ENCODE data around the gene STARD7.

GRCh38 chr2:96158554-96158940 lies 50.1 kb downstream of the STARD7 start:
- TF ChIP-seq, protein P1, sequence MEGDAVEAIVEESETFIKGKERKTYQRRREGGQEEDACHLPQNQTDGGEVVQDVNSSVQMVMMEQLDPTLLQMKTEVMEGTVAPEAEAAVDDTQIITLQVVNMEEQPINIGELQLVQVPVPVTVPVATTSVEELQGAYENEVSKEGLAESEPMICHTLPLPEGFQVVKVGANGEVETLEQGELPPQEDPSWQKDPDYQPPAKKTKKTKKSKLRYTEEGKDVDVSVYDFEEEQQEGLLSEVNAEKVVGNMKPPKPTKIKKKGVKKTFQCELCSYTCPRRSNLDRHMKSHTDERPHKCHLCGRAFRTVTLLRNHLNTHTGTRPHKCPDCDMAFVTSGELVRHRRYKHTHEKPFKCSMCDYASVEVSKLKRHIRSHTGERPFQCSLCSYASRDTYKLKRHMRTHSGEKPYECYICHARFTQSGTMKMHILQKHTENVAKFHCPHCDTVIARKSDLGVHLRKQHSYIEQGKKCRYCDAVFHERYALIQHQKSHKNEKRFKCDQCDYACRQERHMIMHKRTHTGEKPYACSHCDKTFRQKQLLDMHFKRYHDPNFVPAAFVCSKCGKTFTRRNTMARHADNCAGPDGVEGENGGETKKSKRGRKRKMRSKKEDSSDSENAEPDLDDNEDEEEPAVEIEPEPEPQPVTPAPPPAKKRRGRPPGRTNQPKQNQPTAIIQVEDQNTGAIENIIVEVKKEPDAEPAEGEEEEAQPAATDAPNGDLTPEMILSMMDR (IDR thresholded peaks at IDR 0.05) = no peak
- no peak for TF ChIP-seq POLR2A (IDR thresholded peaks at IDR 0.05)

All from tibial nerve (tissue), 3 donors.